WTC11 (cell line): ENCODE data around the gene CTNND2. TPM values are rescaled to one million over a fixed set of nuclear protein-coding genes. Genes with fewer than 3 reads are reported as not detected.

Experiments used
- ATAC-seq: fragments of 200-7000 bp; cut with Tn5 transposase; 2 replicates; pipeline ENCODE4 v1.10.0; 2021; ENCODE audit warnings: mild to moderate bottlenecking, moderate library complexity
- CTCF ChIA-PET: fragments of 300-600 bp; sonication (Branson Sonifier 250); formaldehyde crosslinking; loops from one replicate; lab custom pipeline; 2021; ENCODE audit warnings: antibody characterized with exemption; lab: Charles Lee
- POLR2A ChIA-PET: fragments of 350-600 bp; sonication (Branson Sonifier 250); formaldehyde crosslinking; loops from one replicate; lab custom pipeline; 2021; ENCODE audit warnings: antibody characterized with exemption; lab: Charles Lee
- DNase-seq: peaks from one replicate; pipeline ENCODE4 v3.0.0; 2021; ENCODE audit warnings: low spot score
- H3K27ac Mint-ChIP-seq: 2 replicates; pipeline ENCODE4 v1.8.0; 2021; ENCODE audit warnings: mixed read lengths
- H3K27me3 Mint-ChIP-seq: 2 replicates; pipeline ENCODE4 v1.8.0; 2021; ENCODE audit warnings: low read depth, mild to moderate bottlenecking, moderate library complexity, mixed read lengths
- H3K36me3 Mint-ChIP-seq: 2 replicates; pipeline ENCODE4 v1.8.0; 2021; ENCODE audit warnings: mixed read lengths
- H3K4me1 Mint-ChIP-seq: 2 replicates; pipeline ENCODE4 v1.8.0; 2022; ENCODE audit warnings: mixed read lengths
- H3K4me3 Mint-ChIP-seq: 2 replicates; pipeline ENCODE4 v1.8.0; 2021; ENCODE audit warnings: mild to moderate bottlenecking, moderate library complexity, mixed read lengths
- H3K9me3 Mint-ChIP-seq: 2 replicates; pipeline ENCODE4 v1.8.0; 2021; ENCODE audit warnings: mixed read lengths
- CREB1 ChIP-seq: sonication (generic); formaldehyde crosslinking; IDR thresholded peaks from 2 replicates; pipeline ENCODE4 v1.8.0; 2023; ENCODE audit warnings: mild to moderate bottlenecking, missing genetic modification reagents
- E2F5 ChIP-seq: sonication (generic); formaldehyde crosslinking; IDR thresholded peaks from 2 replicates; pipeline ENCODE4 v1.8.1; 2022; ENCODE audit warnings: mild to moderate bottlenecking, moderate library complexity, missing genetic modification reagents
- ELF4 ChIP-seq: sonication (generic); formaldehyde crosslinking; IDR thresholded peaks from 2 replicates; pipeline ENCODE4 v1.8.1; 2022; ENCODE audit warnings: low read depth, mild to moderate bottlenecking, moderate library complexity, missing genetic modification reagents
- GRHL2 ChIP-seq: fragments of 250-450 bp; sonication (Bioruptor Pico); IDR thresholded peaks from 2 replicates; pipeline ENCODE4 v1.8.0; 2022; ENCODE audit warnings: mild to moderate bottlenecking, moderate library complexity; ENCODE audit not compliant: insufficient replicate concordance, severe bottlenecking
- MYBL2 ChIP-seq: sonication (generic); formaldehyde crosslinking; IDR thresholded peaks from 2 replicates; pipeline ENCODE4 v1.8.1; 2023; ENCODE audit warnings: mild to moderate bottlenecking, moderate library complexity, missing genetic modification reagents
- NFE2L1 ChIP-seq: sonication (generic); formaldehyde crosslinking; IDR thresholded peaks from 2 replicates; pipeline ENCODE4 v1.8.1; 2023; ENCODE audit warnings: missing genetic modification reagents
- NR1H2 ChIP-seq: sonication (generic); formaldehyde crosslinking; IDR thresholded peaks from 2 replicates; pipeline ENCODE4 v1.9.0; 2021; ENCODE audit warnings: mild to moderate bottlenecking, moderate library complexity, missing genetic modification reagents
- NR2C2 ChIP-seq: sonication (generic); formaldehyde crosslinking; IDR thresholded peaks from 2 replicates; pipeline ENCODE4 v1.8.0; 2022; ENCODE audit warnings: mild to moderate bottlenecking, missing genetic modification reagents
- PRRX2 ChIP-seq: fragments of 250-450 bp; sonication (Bioruptor Pico); IDR thresholded peaks from 2 replicates; pipeline ENCODE4 v1.8.0; 2021; ENCODE audit warnings: mild to moderate bottlenecking
- RORB ChIP-seq: fragments of 250-450 bp; sonication (Bioruptor Pico); IDR thresholded peaks from 2 replicates; pipeline ENCODE4 v1.9.0; 2021; ENCODE audit warnings: mild to moderate bottlenecking
- TP53 ChIP-seq: sonication (generic); formaldehyde crosslinking; IDR thresholded peaks from 2 replicates; pipeline ENCODE4 v1.8.1; 2023; ENCODE audit warnings: mild to moderate bottlenecking, missing genetic modification reagents
- ZBTB21 ChIP-seq: sonication (generic); formaldehyde crosslinking; IDR thresholded peaks from 2 replicates; pipeline ENCODE4 v1.8.1; 2023; ENCODE audit warnings: mild to moderate bottlenecking, missing genetic modification reagents, borderline replicate concordance
- ZNF219 ChIP-seq: sonication (generic); formaldehyde crosslinking; IDR thresholded peaks from 2 replicates; pipeline ENCODE4 v1.8.0; 2023; ENCODE audit warnings: missing genetic modification reagents, mild to moderate bottlenecking, borderline replicate concordance
- ZNF512 ChIP-seq: sonication (generic); formaldehyde crosslinking; IDR thresholded peaks from 2 replicates; pipeline ENCODE4 v1.8.1; 2022; ENCODE audit warnings: missing genetic modification reagents, borderline replicate concordance
- total RNA-seq: library from RNA; stranded (reverse); gene quantifications from 3 replicates; pipeline ENCODE4 v1.2.3, GENCODE V29; 2021
- TF ChIP-seq, protein P1 (sequence below): sonication (generic); formaldehyde crosslinking; IDR thresholded peaks from 2 replicates; pipeline ENCODE4 v1.8.0; 2022; ENCODE audit warnings: mild to moderate bottlenecking, missing genetic modification reagents
- TF ChIP-seq, protein P2 (sequence below): sonication (generic); formaldehyde crosslinking; IDR thresholded peaks from 2 replicates; pipeline ENCODE4 v1.8.0; 2022; ENCODE audit warnings: mild to moderate bottlenecking, missing genetic modification reagents
- TF ChIP-seq, protein P3 (sequence below): sonication (generic); formaldehyde crosslinking; conservative IDR thresholded peaks from 2 replicates; pipeline ENCODE4 v1.8.1; 2022; ENCODE audit warnings: mild to moderate bottlenecking, missing genetic modification reagents
- TF ChIP-seq, protein P4 (sequence below): sonication (generic); formaldehyde crosslinking; IDR thresholded peaks from 2 replicates; pipeline ENCODE4 v1.8.1; 2023; ENCODE audit warnings: mild to moderate bottlenecking, missing genetic modification reagents, moderate library complexity

The CTNND2 gene
- total RNA-seq, 1 experiment from 2014 or later: 11.9 TPM

GRCh38 chr5:11277323-11277722 lies 626.9 kb downstream of the CTNND2 start:
- H3K4me3 Mint-ChIP-seq: no peak overlapping the region
- H3K27me3 Mint-ChIP-seq: no peaks in the 10 kb centered on the region
- no peak overlapping the region for H3K27ac Mint-ChIP-seq
- H3K4me1 Mint-ChIP-seq: no peaks in the 10 kb centered on the region
- ATAC-seq: no peak
- DNase-seq: no peak
- TF ChIP-seq, protein P1, sequence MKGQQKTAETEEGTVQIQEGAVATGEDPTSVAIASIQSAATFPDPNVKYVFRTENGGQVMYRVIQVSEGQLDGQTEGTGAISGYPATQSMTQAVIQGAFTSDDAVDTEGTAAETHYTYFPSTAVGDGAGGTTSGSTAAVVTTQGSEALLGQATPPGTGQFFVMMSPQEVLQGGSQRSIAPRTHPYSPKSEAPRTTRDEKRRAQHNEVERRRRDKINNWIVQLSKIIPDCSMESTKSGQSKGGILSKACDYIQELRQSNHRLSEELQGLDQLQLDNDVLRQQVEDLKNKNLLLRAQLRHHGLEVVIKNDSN (CRISPR knock-in tag): no peak
- TF ChIP-seq NR2C2 (CRISPR knock-in tag) (no peak), TP53 (CRISPR knock-in tag) (no peak), NR1H2 (CRISPR knock-in tag) (no peak), ZNF512 (CRISPR knock-in tag) (no peak), ELF4 (CRISPR knock-in tag) (no peak)
- TF ChIP-seq, protein P2, sequence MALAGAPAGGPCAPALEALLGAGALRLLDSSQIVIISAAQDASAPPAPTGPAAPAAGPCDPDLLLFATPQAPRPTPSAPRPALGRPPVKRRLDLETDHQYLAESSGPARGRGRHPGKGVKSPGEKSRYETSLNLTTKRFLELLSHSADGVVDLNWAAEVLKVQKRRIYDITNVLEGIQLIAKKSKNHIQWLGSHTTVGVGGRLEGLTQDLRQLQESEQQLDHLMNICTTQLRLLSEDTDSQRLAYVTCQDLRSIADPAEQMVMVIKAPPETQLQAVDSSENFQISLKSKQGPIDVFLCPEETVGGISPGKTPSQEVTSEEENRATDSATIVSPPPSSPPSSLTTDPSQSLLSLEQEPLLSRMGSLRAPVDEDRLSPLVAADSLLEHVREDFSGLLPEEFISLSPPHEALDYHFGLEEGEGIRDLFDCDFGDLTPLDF: no peak
- TF ChIP-seq, protein P3, sequence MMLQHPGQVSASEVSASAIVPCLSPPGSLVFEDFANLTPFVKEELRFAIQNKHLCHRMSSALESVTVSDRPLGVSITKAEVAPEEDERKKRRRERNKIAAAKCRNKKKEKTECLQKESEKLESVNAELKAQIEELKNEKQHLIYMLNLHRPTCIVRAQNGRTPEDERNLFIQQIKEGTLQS (CRISPR knock-in tag): no peak
- peaks cover 13% of the 10 kb centered on the region for H3K36me3 Mint-ChIP-seq
- CTCF ChIA-PET: no interaction called here
- peaks cover 44% of the 10 kb centered on the region for H3K9me3 Mint-ChIP-seq
- POLR2A ChIA-PET: no interaction called here

DNA sequence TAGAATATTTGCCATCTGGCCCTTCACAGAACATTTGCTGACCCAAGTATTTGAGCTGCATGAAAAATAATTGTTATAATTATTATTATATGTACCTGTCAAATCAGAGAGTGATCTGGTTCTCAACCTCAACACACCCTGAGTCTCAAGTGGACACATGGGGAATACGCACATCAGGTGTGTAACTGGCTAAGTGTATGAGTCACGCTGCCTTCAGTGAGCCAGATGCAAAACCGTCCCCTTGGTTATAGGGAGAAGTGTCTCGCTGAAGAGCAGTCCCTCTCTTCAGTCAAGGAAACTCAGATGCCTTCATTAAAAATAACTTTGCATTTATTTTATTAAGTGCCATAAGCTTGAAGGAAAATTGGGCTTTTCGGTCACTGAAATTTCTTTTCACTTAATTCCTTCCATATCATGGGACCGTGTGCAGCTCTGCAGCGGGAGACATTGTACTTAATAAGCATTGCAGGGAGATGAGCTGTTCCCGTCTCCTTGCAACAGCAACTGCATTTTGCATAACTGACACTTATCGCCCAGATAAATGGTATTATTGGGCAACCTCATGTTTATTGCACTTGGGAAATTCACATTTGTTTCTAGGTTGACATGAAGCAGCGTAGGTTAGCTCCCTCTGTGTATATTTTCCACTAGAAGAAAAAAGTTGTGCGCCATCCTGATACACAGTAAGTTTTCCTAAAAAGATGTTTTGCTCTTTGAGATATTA lies 630.9 kb downstream of the CTNND2 start:
- DNase-seq (no peak), ATAC-seq (no peak)
- Mint-ChIP-seq H3K27ac (no peak overlapping the region), H3K27me3 (no peaks in the 10 kb centered on the region), H3K9me3 (peaks cover 11% of the 10 kb centered on the region), H3K4me1 (no peaks in the 10 kb centered on the region), H3K36me3 (no peaks in the 10 kb centered on the region), H3K4me3 (no peak overlapping the region)
- ChIA-PET CTCF (interaction anchor here (1.0 kb wide), 1 partner anchor 16 kb away, joined by 4 read pairs; no protein-coding TSS in a partner anchor), POLR2A (no interaction called here)
- TF ChIP-seq MYBL2 (CRISPR knock-in tag) (no peak), ZNF219 (CRISPR knock-in tag) (no peak), GRHL2 (no peak), E2F5 (CRISPR knock-in tag) (no peak), NFE2L1 (CRISPR knock-in tag) (no peak), PRRX2 (CRISPR knock-in tag) (no peak), CREB1 (CRISPR knock-in tag) (no peak), ZBTB21 (CRISPR knock-in tag) (no peak), RORB (no peak)
- TF ChIP-seq, protein P4, sequence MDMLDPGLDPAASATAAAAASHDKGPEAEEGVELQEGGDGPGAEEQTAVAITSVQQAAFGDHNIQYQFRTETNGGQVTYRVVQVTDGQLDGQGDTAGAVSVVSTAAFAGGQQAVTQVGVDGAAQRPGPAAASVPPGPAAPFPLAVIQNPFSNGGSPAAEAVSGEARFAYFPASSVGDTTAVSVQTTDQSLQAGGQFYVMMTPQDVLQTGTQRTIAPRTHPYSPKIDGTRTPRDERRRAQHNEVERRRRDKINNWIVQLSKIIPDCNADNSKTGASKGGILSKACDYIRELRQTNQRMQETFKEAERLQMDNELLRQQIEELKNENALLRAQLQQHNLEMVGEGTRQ (CRISPR knock-in tag): no peak
